ENCODE data around the gene PRDM10.

- TF ChIP-seq POLR2A (IDR thresholded peaks at IDR 0.05; ENCODE audit: low read depth) (peak; percentile 87), CTCF (IDR thresholded peaks at IDR 0.05) (peak in 1 of 3 experiments; percentile 14), POLR2AphosphoS5 (IDR thresholded peaks at IDR 0.05) (peak; percentile 92 to 94)
Observed at GRCh38 chr11:130002846-130003716, 446 bp upstream of the PRDM10 start.
